Fibroblast of skin of scalp (primary cell): ENCODE data around the gene CXCR1.
"Not testable (repeated sequence)": the region's sequence is repeated elsewhere in the genome, so short reads cannot be mapped to it uniquely, and the experiment has no call there.

ENCODE experiments used
- DNase-seq: peaks from one replicate; pipeline ENCODE4 v3.0.0-alpha.2; 2013

Gene CXCR1

GRCh38 chr2:218161644-218162043 is 5.1 kb downstream of the CXCR1 start:
- DNase-seq = no peak

GRCh38 chr2:218155953-218156479 is 10.7 kb downstream of the CXCR1 start:
- DNase-seq = no peak

- no peak for DNase-seq
These were observed 14.0 kb downstream of the CXCR1 start for GRCh38 chr2:218152777-218153176.

GRCh38 chr2:218152172-218152571 is 14.6 kb downstream of the CXCR1 start:
- no peak for DNase-seq

GRCh38 chr2:218149848-218150440 is 16.8 kb downstream of the CXCR1 start:
- DNase-seq = no peak

GRCh38 chr2:218149098-218149497 is 17.7 kb downstream of the CXCR1 start:
- no peak for DNase-seq

- DNase-seq = no peak
These were observed 20.7 kb downstream of the CXCR1 start for GRCh38 chr2:218146056-218146455.

- DNase-seq = no peak
These were observed 21.6 kb downstream of the CXCR1 start for GRCh38 chr2:218145124-218145523.

- DNase-seq = no peak
These were observed 28.7 kb downstream of the CXCR1 start for GRCh38 chr2:218138047-218138446.

- no peak for DNase-seq
These were observed 29.2 kb downstream of the CXCR1 start for GRCh38 chr2:218137514-218137913.

- no peak for DNase-seq
These were observed 35.9 kb downstream of the CXCR1 start for GRCh38 chr2:218130822-218131221.

GRCh38 chr2:218130377-218130776 is 36.4 kb downstream of the CXCR1 start:
- DNase-seq = no peak

GRCh38 chr2:218129458-218130135 is 37.2 kb downstream of the CXCR1 start:
- peak; percentile 4 for DNase-seq

GRCh38 chr2:218128781-218129457 is 37.8 kb downstream of the CXCR1 start:
- DNase-seq = no peak

GRCh38 chr2:218127929-218128455 is 38.8 kb downstream of the CXCR1 start:
- DNase-seq = no peak

- DNase-seq = no peak
These were observed 41.1 kb downstream of the CXCR1 start, which contains the start of gene CXCR2 for GRCh38 chr2:218125626-218126080. TSS of gene CXCR2 (plus strand) at chr2:218126028. CDS start at chr2:218134802, 8,774 bp downstream.

- DNase-seq = no peak
These were observed 41.7 kb downstream of the CXCR1 start for GRCh38 chr2:218125095-218125494.

- peak; percentile 9 for DNase-seq
These were observed 42.8 kb downstream of the CXCR1 start for GRCh38 chr2:218123986-218124385.

- DNase-seq = not testable (repeated sequence)
These were observed 44.5 kb downstream of the CXCR1 start for GRCh38 chr2:218122286-218122685.

- not testable (repeated sequence) for DNase-seq
These were observed 45.0 kb downstream of the CXCR1 start for GRCh38 chr2:218121789-218122188.
